Effector memory CD8-positive, alpha-beta T cell (primary cell): ENCODE results near the gene GHRH.

Source experiments
- ATAC-seq: fragments of 150-1000 bp; cut with Tn5 transposase; replicated peaks from 2 replicates; pipeline ENCODE4 v1.10.0; 2021; ENCODE audit warnings: mild to moderate bottlenecking, moderate library complexity
- DNase-seq, 3 experiments: peaks; one replicate each; pipeline ENCODE4 v3.0.0; 2021
- H3K27ac Mint-ChIP-seq, 2 donors: one replicate each; pipeline ENCODE4 v1.8.0; 2022; ENCODE audit warnings: mild to moderate bottlenecking in 2 of 2, mixed read lengths in 2 of 2, moderate library complexity in 2 of 2
- H3K27me3 Mint-ChIP-seq, 2 donors: one replicate each; pipeline ENCODE4 v1.8.0; 2022; ENCODE audit warnings: mixed read lengths in 2 of 2
- H3K36me3 Mint-ChIP-seq: one replicate; pipeline ENCODE4 v1.8.0; 2022; ENCODE audit warnings: mild to moderate bottlenecking, moderate library complexity, mixed read lengths; ENCODE audit not compliant: insufficient read depth
- H3K4me1 Mint-ChIP-seq, 2 donors: one replicate each; pipeline ENCODE4 v1.8.0; 2022; ENCODE audit warnings: low read depth in 2 of 2, mixed read lengths in 2 of 2
- H3K4me3 Mint-ChIP-seq, 2 donors: one replicate each; pipeline ENCODE4 v1.8.0; 2022; ENCODE audit warnings: mild to moderate bottlenecking in 2 of 2, mixed read lengths in 2 of 2, moderate library complexity in 2 of 2
- H3K9me3 Mint-ChIP-seq, 2 donors: one replicate each; pipeline ENCODE4 v1.8.0; 2022; ENCODE audit warnings: mixed read lengths in 2 of 2

GHRH gene

DNA sequence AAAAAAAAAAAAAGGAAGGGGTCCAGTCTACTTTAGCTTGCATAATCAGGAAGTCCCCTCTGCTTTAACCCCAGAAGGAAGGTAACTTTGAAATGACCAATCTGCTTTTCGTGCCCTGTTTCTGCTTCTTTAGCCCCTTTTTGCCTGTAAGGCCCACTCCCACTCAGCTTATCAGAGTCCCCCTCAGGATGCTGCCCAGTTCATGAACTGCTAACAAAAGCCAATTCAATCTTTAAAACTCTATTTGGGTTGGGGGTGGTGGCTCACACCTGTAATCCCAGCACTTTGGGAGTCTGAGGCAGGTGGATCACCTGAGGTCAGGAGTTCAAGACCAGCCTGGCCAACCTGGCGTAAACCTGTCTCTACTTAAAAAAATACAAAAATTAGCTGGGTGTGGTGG lies 12.3 kb downstream of the GHRH start:
- peaks cover 5% of the 10 kb centered on the region for H3K36me3 Mint-ChIP-seq

GRCh38 chr20:37247547-37247946 lies 14.1 kb downstream of the GHRH start:
- no peaks in the 10 kb centered on the region for H3K27me3 Mint-ChIP-seq
- no peak for DNase-seq
- no peaks in the 10 kb centered on the region for H3K4me1 Mint-ChIP-seq
- peaks cover 20% of the 10 kb centered on the region for H3K36me3 Mint-ChIP-seq
- H3K27ac Mint-ChIP-seq, result no peak overlapping the region
- H3K4me3 Mint-ChIP-seq, result no peak overlapping the region
- ATAC-seq, result no peak
- H3K9me3 Mint-ChIP-seq, result no peaks in the 10 kb centered on the region

More for the DNA sequence above, 12.3 kb downstream of the GHRH start:
- no peaks in the 10 kb centered on the region for H3K9me3 Mint-ChIP-seq
- no peak overlapping the region for H3K4me3 Mint-ChIP-seq
- DNase-seq, result no peak
- no peak for ATAC-seq
- H3K27ac Mint-ChIP-seq, result no peak overlapping the region
- peaks cover 0 to 9% of the 10 kb centered on the region in 2 donors for H3K27me3 Mint-ChIP-seq
- no peaks in the 10 kb centered on the region for H3K4me1 Mint-ChIP-seq

- no peak for ATAC-seq
- Mint-ChIP-seq H3K27ac (no peak overlapping the region), H3K27me3 (no peaks in the 10 kb centered on the region), H3K36me3 (peaks cover 28% of the 10 kb centered on the region), H3K9me3 (no peaks in the 10 kb centered on the region), H3K4me3 (no peak overlapping the region), H3K4me1 (no peaks in the 10 kb centered on the region)
- no peak for DNase-seq
These were observed 14.9 kb downstream of the GHRH start for GRCh38 chr20:37246736-37247135.

- no peak for DNase-seq
- H3K4me3 Mint-ChIP-seq, result no peak overlapping the region
- H3K9me3 Mint-ChIP-seq, result no peaks in the 10 kb centered on the region
- no peaks in the 10 kb centered on the region for H3K4me1 Mint-ChIP-seq
- peak overlapping the region in 1 of 2 donors; percentile 10 for H3K27ac Mint-ChIP-seq
- no peak for ATAC-seq
- peaks cover 41% of the 10 kb centered on the region for H3K36me3 Mint-ChIP-seq
- H3K27me3 Mint-ChIP-seq, result no peaks in the 10 kb centered on the region
These were observed 16.1 kb downstream of the GHRH start for GRCh38 chr20:37245216-37246150.

GRCh38 chr20:37244572-37244957 lies 17.0 kb downstream of the GHRH start:
- Mint-ChIP-seq H3K36me3 (peaks cover 50% of the 10 kb centered on the region), H3K4me3 (no peak overlapping the region), H3K27ac (no peak overlapping the region), H3K27me3 (no peaks in the 10 kb centered on the region), H3K4me1 (no peaks in the 10 kb centered on the region), H3K9me3 (no peaks in the 10 kb centered on the region)
- no peak for ATAC-seq
- no peak for DNase-seq

- no peaks in the 10 kb centered on the region for H3K9me3 Mint-ChIP-seq
- DNase-seq, result no peak
- H3K27me3 Mint-ChIP-seq, result no peaks in the 10 kb centered on the region
- ATAC-seq, result no peak
- H3K4me1 Mint-ChIP-seq, result no peaks in the 10 kb centered on the region
- peaks cover 54% of the 10 kb centered on the region for H3K36me3 Mint-ChIP-seq
- no peak overlapping the region for H3K4me3 Mint-ChIP-seq
- peak overlapping the region in 1 of 2 donors; percentile 7 for H3K27ac Mint-ChIP-seq
These were observed 17.6 kb downstream of the GHRH start for GRCh38 chr20:37243937-37244571.

DNA sequence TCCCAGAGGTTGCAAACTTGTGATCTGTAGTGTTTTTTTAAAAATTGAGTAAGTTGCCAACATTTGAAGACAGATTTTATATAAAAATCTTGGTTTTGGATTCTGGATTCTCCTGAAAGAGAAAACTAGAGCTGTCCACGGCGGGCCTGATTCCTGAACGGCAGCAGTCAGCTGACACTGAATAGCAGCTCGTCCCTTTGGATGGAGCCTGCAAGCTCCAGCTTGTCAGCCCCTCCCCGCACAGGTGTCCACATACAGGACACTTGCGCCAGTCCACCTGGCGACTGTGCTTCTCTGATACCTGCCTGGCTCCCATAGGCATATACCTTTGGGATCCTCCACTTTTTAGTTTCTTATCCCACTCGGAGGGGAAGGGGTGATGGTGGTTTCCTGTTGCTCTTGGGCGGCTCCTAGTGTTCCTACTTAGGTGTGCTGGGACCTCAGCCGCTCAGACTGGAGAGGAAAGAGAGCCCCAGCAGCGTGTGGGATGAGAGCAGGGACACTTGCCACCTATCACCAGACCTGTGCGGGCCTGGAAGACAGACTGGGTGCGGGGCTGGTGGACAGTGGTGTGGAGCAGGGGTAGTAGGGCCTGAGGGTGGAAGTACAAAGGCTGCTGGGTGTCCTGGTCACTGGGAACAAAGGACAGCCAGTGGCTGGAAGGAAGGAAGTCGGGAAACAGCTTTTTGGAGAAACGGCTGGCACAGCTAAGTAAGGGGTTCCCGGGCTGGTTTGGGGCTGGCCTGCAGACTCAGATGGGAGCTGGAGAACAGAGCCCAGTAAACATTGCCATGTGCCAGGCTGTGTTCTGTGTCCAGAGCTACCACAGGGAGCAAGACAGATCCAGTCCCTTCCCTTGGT lies 18.3 kb downstream of the GHRH start:
- ATAC-seq (no peak), DNase-seq (no peak)
- Mint-ChIP-seq H3K27me3 (no peaks in the 10 kb centered on the region), H3K27ac (peak overlapping the region; percentile 7 to 29), H3K9me3 (no peaks in the 10 kb centered on the region), H3K4me1 (no peaks in the 10 kb centered on the region), H3K4me3 (no peak overlapping the region), H3K36me3 (peaks cover 61% of the 10 kb centered on the region)

DNA sequence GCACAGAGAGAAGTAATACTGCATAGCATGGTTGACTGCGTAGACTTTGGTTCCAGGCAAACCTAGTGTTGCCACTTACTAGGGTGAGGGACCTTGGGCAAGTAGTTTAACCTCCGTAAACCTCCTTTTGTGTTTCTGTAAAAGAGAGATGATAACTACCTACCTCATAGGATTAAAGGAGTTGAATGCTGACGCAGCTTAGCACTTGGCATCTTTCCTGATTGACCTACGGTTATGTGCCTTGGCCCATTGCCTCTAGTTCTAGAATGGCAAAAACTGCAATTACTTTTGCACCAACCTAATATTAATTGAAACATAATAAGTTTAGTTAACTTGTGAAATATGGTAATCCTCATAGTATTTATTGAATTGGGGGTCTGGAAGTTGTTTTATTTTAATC lies 19.1 kb downstream of the GHRH start:
- Mint-ChIP-seq H3K9me3 (no peaks in the 10 kb centered on the region), H3K4me3 (no peak overlapping the region), H3K27ac (no peak overlapping the region), H3K36me3 (peaks cover 69% of the 10 kb centered on the region), H3K4me1 (no peaks in the 10 kb centered on the region), H3K27me3 (no peaks in the 10 kb centered on the region)
- ATAC-seq, result no peak
- DNase-seq, result no peak

DNA sequence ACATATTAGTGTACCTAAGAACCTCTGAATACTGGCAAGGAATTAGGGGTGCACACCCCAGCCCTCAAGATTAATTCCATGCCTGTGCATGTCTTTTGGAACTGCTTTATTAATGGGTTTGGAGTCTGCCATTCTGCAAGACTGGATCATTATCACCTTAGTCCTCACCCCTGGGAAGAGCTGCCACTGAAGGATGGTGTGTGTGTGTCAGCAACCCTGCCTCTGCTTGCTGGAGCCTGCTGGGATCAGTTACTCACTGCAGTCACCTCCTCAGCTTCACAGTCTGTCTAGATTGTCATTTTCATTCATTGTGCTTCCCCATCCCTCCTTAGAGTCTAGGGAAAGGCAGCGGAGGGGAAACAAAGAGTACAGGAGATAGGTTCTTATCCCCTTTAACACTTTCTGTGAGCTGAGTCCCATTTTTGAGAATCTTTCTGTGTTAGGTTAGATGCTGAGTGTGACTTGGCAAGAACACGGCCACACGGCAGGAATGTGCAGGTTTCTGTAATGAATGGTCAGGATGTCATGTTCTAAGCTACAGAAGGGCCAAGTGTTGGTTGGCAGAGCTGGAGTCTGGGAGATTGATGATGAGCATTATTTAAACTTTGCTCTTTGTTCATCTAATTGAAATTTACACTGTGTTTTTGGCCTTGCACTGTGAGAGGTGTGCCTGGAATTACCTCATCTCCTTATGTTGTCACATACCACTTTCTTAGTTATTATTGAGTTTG lies 21.1 kb downstream of the GHRH start:
- Mint-ChIP-seq H3K4me1 (no peaks in the 10 kb centered on the region), H3K36me3 (peaks cover 87% of the 10 kb centered on the region), H3K4me3 (no peak overlapping the region), H3K27me3 (no peaks in the 10 kb centered on the region), H3K27ac (no peak overlapping the region), H3K9me3 (no peaks in the 10 kb centered on the region)
- ATAC-seq (no peak), DNase-seq (no peak)

DNA sequence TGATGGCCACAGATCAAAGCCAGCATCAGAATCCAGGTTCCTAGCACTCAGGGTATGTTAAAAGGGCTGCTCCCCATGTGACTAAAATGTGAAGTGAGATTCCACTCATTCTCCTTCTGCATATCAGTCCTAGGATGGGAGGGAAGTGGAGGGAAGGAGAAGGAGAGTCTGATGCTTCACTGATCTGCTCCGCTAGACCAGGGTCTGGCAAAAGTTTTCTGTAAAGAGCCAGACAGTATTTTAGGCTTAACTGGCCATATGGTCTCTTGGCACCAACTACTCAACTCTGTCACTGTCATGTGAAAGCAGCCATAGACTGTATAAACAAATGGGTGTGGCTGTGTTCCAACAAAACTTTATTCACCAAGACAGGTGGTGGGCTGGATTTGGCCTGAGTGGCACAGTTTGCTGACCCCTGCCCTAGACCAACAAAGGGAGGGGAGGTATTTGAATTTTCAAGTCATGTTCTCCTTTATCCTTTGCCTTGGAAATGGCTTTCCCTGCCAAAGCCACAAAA lies 22.6 kb downstream of the GHRH start:
- Mint-ChIP-seq H3K27ac (no peak overlapping the region), H3K4me3 (no peak overlapping the region), H3K27me3 (no peaks in the 10 kb centered on the region), H3K9me3 (no peaks in the 10 kb centered on the region), H3K36me3 (peaks cover 95% of the 10 kb centered on the region), H3K4me1 (no peaks in the 10 kb centered on the region)
- DNase-seq (no peak), ATAC-seq (no peak)

GRCh38 chr20:37238426-37238825 lies 23.2 kb downstream of the GHRH start:
- Mint-ChIP-seq H3K27ac (no peak overlapping the region), H3K9me3 (no peaks in the 10 kb centered on the region), H3K4me3 (no peak overlapping the region), H3K36me3 (peaks cover 97% of the 10 kb centered on the region), H3K4me1 (no peaks in the 10 kb centered on the region), H3K27me3 (no peaks in the 10 kb centered on the region)
- ATAC-seq (no peak), DNase-seq (no peak)

DNA sequence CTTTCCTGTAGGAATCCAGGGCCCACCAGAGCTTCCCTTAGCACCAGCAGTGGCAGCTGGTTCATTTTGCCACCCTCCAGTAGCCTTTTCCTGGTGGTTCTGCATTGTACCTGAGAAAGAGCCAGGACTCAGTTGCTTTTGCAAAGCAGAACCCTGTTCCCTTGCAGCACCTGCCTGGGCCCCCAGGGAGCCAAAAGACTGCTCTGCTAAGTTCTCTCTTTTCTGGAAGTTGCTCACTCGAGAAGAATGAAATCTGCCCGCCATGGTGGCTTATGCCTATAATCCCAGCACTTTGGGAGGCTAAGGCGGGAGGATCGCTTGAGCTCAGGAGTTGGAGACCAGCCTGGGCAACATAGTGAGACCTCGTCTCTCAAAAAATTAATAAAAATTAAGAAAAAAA lies 24.0 kb downstream of the GHRH start:
- H3K4me1 Mint-ChIP-seq, result no peaks in the 10 kb centered on the region
- no peaks in the 10 kb centered on the region for H3K27me3 Mint-ChIP-seq
- no peak overlapping the region for H3K4me3 Mint-ChIP-seq
- no peaks in the 10 kb centered on the region for H3K9me3 Mint-ChIP-seq
- H3K27ac Mint-ChIP-seq, result no peak overlapping the region
- no peak for DNase-seq
- no peak for ATAC-seq
- peaks cover 97% of the 10 kb centered on the region for H3K36me3 Mint-ChIP-seq

DNA sequence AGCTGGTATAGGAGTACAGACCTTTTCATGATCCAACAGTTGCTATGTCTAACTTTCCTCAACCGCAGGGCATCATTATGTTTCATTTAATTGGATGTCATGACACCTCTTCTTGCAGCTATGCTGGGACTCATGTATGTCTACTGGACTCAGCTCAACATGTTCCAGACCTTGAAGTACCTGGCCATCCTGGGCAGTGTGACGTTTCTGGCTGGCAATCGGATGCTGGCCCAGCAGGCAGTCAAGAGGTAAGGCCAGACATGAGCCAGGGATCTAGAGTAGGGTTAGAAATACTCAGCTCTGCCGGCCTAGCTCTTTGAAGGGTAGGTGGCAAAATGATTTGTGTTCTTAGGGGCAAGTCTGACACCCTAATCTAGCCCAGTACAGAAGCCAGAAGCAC lies 25.2 kb downstream of the GHRH start:
- Mint-ChIP-seq H3K9me3 (no peaks in the 10 kb centered on the region), H3K36me3 (peaks cover 97% of the 10 kb centered on the region), H3K4me1 (no peaks in the 10 kb centered on the region), H3K4me3 (no peak overlapping the region), H3K27me3 (no peaks in the 10 kb centered on the region), H3K27ac (no peak overlapping the region)
- no peak for ATAC-seq
- DNase-seq, result no peak
